ENCODE measurements around the gene CPXM2.

Gene CPXM2

DNA sequence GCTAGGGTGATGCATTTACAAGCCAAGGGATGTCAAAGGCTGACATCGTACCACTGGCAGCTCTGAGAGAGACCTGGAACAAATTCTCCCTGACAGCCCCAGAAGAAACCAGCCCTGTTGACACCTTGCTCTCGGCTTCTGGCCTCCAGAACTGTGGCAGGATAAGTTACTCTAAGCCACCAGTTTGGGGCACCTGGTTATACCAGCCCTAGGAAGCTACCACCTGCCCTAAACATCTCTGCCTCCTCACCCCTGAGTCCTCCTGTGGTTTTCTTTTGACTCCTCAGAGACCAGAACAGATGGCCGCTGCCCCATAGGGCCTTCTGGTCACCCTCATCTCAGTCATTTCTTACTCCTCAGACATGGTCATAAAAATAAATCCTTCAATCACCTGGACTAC, 107.4 kb downstream of the CPXM2 start:
- H3K4me3 ChIP-seq (ENCODE audit: low read depth, low read length): no peak overlapping the region
- no peak for DNase-seq (ENCODE audit: low read depth)

DNA sequence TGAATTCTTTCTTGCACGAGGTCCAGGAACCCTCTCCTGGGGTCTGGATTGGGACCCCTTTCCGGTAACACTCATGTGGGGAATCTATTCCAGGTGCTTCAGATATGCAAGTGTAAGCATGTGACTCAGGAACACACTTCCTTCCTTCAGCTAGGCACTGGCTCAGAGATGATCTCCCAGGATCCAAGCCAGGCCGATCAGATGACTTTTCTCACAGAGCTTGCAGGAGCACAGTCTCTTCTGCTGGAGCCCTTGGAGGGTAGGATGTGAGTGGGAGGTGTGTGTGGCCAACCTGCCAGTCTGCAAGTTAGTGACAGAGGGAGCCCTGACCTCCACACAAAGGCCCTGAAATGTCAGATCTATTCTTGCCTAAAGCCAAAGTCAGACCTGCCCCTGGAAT, 108.3 kb downstream of the CPXM2 start:
- no peak for DNase-seq (ENCODE audit: low read depth)
- H3K4me3 ChIP-seq (ENCODE audit: low read depth, low read length): no peak overlapping the region

DNA sequence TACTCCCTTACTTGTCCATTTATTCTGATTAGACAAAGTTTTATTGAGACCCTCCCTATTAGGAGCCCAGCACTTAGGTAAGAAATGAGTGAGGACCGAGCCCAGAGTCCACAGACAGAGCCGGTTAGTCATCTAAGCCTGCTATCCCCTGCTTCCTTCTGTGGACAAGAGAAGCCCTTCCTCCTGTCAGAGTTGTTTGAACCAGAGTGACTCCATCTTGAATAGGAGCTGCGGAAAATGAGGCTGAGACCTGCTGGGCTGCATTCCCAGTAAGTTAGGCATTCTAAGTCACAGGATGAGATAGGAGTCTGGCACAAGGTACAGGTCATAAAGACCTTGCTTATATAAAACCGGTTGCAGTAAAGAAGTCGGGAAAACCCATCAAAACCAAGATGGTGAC, 109.1 kb downstream of the CPXM2 start:
- DNase-seq (ENCODE audit: low read depth): no peak
- no peak overlapping the region for H3K4me3 ChIP-seq (ENCODE audit: low read depth, low read length)

DNA sequence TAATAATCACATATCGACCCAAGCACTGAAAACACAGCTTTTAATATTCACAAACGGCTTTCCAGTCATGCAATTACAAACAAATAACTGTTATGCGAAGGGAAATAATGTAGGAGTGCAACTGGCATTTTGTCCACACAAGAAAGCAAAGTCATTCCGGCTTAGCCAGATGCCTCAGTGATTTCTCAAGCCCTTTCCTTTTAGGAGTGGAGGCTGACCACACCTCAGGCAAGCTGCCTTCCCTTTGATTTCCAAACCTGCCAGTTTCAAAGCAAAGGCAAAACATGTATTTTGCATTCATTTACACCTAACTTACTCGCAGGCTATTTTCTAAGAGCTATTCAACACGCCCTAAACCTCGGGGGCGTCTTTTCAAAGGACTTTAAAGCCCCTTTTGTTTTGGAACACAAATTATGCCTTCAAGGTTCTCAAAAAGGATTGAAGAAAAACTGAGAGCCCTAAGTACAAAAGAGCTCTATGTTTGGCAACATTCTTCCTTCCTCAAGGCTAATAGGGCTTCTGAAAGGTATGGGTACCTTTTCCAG, 109.6 kb downstream of the CPXM2 start:
- DNase-seq (ENCODE audit: low read depth): no peak
- no peak overlapping the region for H3K4me3 ChIP-seq (ENCODE audit: low read depth, low read length)

DNA sequence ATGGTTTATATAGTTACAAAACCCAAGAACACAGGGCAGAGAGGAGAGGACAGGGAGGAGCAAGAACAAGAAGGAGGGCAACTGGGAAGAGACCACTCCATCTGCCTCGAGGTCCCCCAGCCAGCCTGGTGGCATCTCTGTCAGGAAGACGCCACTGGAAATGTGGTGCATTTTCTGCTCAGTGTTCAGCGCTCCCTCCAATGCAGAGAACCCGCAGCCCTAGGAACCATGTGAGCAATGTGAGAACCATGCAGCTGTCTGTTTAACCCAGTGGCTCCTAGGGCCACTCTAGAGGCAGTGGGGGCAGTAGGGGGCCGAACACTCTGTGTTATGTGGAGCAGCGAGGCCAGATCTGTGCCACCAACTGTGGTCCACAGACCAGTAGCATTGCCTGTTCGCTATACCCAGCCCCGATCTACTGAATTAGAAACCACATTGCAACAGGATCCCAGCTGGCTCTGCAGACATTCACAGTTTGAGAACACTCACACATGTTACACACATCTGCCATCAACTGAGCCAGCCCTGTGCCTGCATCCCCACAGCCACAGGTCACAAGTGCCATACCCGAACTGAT, 110.2 kb downstream of the CPXM2 start:
- H3K4me3 ChIP-seq (ENCODE audit: low read depth, low read length): no peak overlapping the region
- no peak for DNase-seq (ENCODE audit: low read depth)

DNA sequence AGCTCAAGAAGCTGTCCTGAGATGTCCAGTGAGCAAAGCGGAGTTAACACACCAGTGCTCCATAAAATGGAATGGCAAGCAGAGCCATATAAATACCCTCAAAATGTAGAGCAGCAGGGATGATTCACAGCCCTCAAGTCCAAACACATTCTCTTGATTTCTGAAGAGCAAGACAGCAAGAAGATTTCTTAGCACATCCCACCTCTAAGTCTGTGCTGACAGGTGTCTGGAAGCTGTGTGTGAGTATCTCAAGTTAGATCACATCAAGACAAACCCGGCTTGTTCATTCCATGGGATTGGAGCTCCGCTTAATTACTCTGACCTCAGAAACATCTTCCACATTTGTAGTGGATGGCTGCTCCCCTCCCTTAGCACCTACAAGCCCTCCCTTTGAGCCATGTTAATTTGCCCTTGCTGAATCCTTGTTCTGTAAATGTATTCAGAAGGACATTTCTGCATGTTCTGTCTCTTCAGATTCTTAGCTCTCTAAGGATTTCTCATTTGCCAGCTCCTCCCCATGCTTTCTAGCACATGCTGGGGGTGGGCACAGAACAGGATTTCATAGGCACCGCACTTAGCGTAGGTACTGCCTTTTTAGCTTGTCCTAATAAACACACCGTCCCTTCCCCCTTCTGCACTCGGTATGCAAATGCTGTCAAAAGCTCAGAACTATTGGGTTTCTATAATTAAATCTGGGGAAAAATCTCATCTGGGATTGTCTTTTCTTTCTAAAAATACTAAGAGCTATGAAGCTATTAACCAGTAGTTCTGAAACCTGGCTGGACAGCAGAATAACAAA, 112.7 kb downstream of the CPXM2 start:
- no peak overlapping the region for H3K4me3 ChIP-seq (ENCODE audit: low read depth, low read length)
- DNase-seq (ENCODE audit: low read depth): no peak

DNA sequence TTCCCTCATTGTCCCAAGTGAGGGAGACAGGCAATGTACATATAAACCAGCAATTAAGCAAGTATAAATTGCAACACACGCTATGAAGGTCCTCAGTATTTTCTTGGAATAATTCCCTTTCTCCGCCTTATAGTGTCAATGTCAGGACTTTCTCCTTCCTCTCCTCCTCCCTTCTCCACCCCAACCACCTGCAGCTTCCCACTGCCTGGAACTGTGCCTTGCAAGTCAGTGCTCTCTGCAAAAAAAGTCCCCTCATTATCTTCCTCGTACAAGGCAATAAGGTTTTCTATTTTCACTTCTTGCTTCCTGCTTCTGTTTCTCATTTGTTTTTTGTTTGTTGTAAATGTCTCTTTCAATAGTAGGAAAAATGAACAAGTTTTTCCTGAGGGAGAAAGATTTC, 113.7 kb downstream of the CPXM2 start:
- no peak overlapping the region for H3K4me3 ChIP-seq (ENCODE audit: low read depth, low read length)
- no peak for DNase-seq (ENCODE audit: low read depth)

DNA sequence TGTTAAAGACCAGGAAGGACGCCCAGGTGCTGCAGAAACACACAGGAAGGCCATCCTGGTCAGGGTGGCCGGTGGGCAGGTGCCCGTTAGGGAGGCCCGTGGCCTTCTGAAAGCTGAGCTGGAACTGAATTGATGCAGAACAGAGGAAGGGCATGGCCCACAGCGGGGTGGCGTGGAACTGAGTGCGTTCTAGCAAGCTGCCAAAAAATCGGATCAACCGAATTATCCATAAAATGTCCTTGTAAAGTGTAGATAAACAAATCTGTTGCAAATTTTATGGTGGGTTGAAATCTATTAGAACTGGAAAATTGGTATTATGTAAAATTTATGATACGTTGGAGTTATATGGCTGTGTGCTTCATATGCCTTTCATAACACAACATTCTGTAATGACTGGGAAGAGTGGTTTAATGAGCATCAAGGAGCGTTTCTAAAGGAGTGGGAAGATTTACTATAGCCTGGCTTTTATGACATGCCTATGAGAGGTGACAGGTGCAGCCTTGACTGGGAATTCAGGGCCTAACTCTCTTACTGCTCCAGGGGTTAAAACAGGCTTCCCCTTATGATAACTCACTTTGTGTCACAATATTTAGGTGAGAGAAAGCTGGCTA, 117.4 kb downstream of the CPXM2 start:
- H3K4me3 ChIP-seq (ENCODE audit: low read depth, low read length): no peak overlapping the region
- no peak for DNase-seq (ENCODE audit: low read depth)

DNA sequence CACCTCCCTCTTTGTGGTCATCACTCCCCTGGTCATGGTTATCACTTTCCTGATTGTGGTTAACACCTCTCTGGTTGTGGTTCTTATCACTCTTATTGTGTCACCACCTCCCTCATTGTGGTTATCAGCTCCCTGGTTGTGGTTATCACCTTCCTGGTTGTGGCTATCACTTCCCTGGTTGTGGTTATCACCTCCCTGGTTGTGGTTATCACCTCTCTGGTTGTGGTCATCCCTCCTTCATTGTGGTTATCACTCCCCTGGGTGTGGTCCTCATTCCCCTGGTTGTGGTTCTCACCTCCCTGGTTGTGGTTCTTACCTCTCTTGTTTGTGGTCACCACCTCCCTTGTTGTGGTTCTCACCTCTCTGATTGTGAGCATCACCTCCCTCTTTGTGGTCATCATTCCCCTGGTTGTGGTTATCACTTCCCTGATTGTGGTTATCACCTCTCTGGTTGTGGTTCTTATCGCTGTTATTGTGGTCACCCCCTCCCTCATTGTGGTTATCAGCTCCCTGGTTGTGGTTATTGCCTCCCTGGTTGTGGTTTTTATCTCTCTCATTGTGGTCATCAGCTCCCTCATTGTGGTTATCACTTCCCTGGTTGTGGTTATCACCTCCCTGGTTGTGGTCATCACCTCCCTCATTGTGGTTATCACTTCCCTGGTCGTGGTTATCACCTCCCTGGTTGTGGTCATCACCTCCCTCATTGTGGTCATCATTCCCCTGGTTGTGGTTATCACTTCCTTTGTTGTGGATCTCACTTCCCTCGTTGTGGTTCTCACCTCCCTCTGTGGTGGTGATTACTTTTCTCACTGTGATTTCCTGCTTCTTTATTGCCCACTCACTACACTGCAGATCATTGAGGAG, 118.7 kb downstream of the CPXM2 start:
- H3K4me3 ChIP-seq (ENCODE audit: low read depth, low read length): no peak overlapping the region
- no peak for DNase-seq (ENCODE audit: low read depth)

DNA sequence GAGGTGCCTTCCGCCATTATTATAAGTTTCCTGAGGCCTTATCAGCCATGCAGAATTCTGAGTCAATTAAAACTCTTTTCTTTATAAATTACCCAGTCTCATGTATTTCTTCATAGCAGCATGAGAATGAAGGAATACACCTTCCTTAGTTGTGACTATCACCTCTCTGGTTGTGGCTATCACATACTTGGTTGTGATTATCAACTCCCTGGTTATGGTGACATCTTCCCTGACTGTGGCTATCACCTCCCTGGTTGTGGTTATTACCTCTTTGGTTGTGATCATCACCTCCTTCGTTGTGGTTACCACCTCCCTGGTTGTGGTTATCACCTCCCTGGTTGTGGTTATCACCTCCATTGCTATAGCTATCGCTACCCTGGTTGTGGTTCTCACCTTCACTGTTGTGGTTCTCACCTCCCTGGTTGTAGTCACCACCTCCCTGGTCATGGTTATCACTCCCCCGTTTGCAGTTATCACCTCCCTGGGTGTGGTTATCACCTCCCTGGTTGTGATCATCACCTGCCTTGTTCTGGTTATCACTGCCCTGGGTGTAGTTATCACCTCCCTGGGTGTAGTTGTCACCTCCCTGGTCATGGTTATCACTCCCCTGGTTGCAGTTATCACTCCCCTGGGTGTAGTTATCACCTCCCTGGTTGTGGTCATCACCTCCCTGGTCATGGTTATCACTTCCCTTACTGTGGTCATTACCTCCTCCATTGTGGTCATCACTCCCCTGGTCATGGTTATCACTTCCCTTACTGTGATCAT, 119.5 kb downstream of the CPXM2 start:
- no peak for DNase-seq (ENCODE audit: low read depth)
- H3K4me3 ChIP-seq (ENCODE audit: low read depth, low read length): no peak overlapping the region

DNA sequence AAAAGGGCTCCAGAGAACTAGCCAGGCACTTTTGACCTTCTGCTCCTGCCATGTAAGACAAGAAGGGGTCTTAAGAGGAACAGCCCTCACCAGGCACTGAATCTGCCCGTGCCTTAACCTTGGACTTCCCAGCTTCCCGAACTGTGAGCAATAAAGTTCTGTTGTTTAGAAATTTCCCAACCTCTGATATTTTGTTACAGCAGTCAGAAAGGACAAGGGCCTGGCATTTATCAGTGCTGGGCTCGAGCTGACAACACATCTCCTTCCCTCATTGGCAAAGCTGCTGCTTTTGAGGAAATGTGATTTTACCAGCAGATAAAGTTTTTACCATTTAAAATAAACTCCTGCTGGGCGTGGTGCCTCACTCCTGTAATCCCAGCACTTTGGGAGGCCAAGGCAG, 122.0 kb downstream of the CPXM2 start:
- no peak for DNase-seq (ENCODE audit: low read depth)
- H3K4me3 ChIP-seq (ENCODE audit: low read depth, low read length): no peak overlapping the region

DNA sequence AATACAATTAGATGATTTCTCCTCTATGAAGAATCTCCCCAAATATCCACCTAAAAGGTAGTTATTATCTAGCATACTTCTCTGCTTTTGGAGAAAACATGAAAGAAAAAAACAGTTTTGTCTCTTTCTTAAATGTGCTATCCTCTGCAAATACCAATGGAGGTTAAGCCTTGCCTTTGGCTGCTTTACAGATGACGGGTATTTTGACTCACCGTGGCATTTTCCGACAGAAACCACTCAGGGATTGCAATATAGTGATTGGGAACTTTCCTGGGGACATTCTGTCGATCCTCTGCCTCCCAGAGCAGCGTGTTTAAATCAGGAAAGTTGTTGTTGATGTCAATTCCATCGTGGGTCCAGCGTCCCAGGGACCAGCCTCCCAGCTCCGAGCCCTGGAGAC, 124.8 kb downstream of the CPXM2 start:
- no peak overlapping the region for H3K4me3 ChIP-seq (ENCODE audit: low read depth, low read length)
- DNase-seq (ENCODE audit: low read depth): no peak

DNA sequence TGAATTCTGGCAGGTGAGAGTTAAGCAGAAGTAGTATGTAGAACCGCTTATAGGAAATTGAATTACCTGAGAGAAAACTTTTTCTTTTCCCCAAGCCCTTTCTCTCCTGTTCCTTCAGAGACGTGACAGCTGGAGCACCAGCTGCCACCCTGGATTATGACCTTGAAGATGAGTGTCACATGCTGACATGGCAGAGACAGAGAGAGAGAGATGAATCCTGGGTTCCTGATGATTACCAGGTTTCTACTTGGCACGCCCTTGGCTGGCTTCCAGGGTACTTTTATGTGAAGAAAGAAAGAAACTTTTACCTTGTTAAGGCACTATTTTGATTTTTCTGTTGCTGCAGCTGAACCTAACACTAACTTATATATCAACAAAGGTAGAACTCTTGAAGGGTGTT, 125.6 kb downstream of the CPXM2 start:
- H3K4me3 ChIP-seq (ENCODE audit: low read depth, low read length): no peak overlapping the region
- DNase-seq (ENCODE audit: low read depth): no peak

DNA sequence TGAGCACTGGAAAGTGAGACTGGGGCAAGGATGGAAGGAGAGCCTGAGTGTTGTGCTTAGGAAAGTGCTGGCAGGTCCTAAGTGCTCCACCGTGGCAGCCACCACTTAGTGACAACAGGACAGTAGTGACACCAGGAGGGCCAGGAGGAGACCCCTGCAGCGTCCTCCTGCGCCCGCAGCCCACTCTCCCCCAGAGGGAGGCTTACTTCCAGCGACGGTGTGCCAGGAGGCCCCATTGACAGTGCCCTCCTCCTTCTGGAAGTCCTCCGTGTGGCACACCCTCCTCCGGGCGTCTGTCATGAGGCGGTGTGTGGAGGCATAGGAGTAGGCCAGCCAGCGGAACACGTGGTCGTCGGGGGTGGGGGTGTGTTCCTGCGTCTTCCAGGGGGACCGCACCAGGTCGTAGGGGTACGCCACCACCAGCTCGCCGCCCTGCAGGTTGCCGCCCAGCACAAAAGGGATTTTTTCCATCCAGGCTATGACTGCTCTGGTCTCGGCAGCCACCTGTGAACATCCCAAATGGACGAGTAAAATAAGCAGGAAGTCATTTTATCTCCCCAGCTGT, 129.9 kb downstream of the CPXM2 start:
- no peak for DNase-seq (ENCODE audit: low read depth)
- no peak overlapping the region for H3K4me3 ChIP-seq (ENCODE audit: low read depth, low read length)

DNA sequence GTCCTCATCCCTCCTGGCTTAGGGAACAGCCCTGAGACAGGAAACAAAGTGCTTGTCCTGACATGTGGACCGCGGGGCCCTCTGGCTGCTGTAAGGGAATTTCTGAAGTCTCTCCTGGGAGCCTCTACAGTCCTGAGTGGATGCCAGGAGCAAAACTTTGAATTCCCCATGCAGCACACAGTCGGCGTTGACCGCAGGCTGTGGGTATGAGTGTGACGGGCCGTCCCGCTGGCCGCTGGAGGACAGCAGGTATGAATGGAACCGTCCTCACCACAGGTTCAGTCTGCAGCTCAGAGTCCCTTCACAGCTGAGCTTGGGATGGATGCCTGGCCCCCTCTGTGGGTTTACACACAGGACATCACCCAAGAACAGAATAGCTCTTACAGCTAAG, 130.6 kb downstream of the CPXM2 start:
- H3K4me3 ChIP-seq (ENCODE audit: low read depth, low read length): no peak overlapping the region
- no peak for DNase-seq (ENCODE audit: low read depth)

DNA sequence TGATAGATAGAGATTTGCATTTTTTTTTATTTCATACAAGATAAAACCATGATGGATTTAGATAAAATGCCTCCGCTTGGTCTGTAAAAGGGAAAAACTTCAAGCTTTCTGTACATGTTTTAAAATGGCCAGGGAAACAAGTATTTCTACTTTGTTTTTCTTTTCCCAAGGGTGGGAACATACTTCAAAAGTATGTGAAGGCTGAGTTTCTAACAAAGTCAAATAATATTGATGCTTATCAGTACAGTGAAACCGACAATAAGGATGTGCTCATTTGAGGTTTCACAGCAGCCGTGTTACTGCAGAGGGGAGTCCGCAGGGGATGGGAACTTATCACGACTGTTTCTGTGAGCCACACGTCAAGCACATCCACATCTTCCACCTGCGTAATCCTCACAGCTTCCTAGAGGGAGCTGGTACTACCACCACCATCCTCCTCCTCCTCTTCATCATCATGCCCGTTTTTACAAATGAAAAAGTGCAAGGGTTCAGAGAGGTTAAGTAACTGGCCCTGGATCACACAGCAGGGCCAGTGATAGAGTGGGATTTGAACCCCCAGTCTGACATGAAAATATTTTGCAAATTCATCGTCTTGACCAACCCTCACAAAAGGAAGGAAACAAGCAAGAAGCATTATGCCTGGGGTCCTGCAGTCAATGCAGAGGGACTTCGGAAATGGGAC, 131.1 kb downstream of the CPXM2 start:
- no peak for DNase-seq (ENCODE audit: low read depth)
- no peak overlapping the region for H3K4me3 ChIP-seq (ENCODE audit: low read depth, low read length)

DNA sequence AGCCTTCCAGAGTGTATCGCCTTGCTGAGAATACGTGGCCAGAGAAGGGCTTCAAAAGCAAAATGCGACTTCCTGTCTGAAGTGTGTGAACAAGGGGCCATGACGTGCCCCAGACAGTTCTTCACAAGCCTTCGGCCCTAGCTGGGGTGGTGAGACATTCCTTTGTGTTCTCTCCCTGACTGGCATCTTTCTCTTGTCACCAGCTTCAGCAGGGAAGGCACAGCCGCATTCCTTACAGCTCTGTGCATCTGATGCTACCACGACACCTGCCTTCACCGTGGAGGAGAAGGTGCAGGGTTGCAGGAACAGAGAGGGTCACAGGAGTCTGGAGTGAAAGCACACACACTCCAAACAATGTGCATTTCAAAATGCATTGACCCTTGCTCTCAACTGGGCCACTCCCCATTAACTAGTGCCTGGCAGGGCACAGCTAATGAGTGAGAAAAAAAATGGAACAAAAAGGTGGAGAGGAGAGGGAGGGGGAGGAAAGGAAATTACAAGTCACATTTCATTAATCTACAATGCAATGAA, 132.0 kb downstream of the CPXM2 start:
- DNase-seq (ENCODE audit: low read depth): no peak
- no peak overlapping the region for H3K4me3 ChIP-seq (ENCODE audit: low read depth, low read length)

DNA sequence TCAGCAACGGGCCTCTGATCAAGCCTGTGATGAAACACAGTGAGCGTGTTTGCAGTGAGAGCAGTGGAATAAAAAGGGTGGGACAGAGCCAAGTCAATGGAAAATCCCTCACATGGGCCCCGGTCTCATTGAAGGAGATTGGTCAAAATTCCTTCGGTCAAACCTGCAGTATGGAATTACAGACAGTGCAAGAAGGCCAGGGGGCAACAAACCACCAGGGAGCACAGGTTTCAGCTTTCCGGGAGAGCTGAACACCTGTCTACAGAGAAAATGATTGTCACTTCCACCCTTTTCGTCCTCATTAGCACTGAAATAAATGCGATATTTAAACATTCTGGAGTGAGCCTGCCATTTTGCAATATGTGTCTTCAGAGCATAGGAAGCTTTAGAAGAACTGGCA, 132.6 kb downstream of the CPXM2 start:
- no peak for DNase-seq (ENCODE audit: low read depth)
- H3K4me3 ChIP-seq (ENCODE audit: low read depth, low read length): no peak overlapping the region

Data from skeletal muscle cell (primary cell).